Adrenal gland (tissue), 12 donors: ENCODE results near the gene CYS1. TPM values are rescaled to one million over a fixed set of nuclear protein-coding genes. Genes with fewer than 3 reads are reported as not detected.

ENCODE experiments used
- DNase-seq, 7 donors: peaks; one replicate each; pipeline ENCODE4 v3.0.0-alpha.2; 2019 to 2020
- H3K27ac ChIP-seq, 5 donors: fragments of 200-600 bp; sonication (generic) in 4 of 5; 1 replicate in 3 of 5; 2 replicates in 2 of 5; pipeline versions ENCODE4 v1.5.1 to v1.8.0; 2016 to 2020; ENCODE audit warnings: mild to moderate bottlenecking in 1 of 5
- H3K27me3 ChIP-seq: fragments of 200-600 bp; 2 replicates; pipeline ENCODE4 v1.8.0; 2021
- H3K36me3 ChIP-seq, 2 donors: fragments of 200-600 bp; replicated peaks in 1 of 2; 1 replicate in 1 of 2; 2 replicates in 1 of 2; pipeline versions ENCODE4 v1.5.1 to v1.8.0; 2018 to 2022
- H3K4me1 ChIP-seq, 2 donors: fragments of 200-600 bp; replicated peaks in 1 of 2; 1 replicate in 1 of 2; 2 replicates in 1 of 2; pipeline versions ENCODE4 v1.5.1 to v1.8.0; 2018 to 2021
- H3K4me3 ChIP-seq, 4 donors: fragments of 200-600 bp; sonication (generic) in 3 of 4; one replicate each; pipeline ENCODE4 v1.5.1; 2016 to 2018
- H3K9me3 ChIP-seq, 3 donors: fragments of 200-600 bp; sonication (generic) in 1 of 3; replicated peaks in 1 of 3; 1 replicate in 2 of 3; 2 replicates in 1 of 3; pipeline versions ENCODE4 v1.5.1 to v1.8.0; 2016 to 2021
- CTCF ChIP-seq, 6 experiments: fragments of 450-650 bp in 4 of 6; fragments of 200-600 bp in 2 of 6; sonication (generic) in 1 of 6; IDR thresholded peaks; 1 replicate in 5 of 6; 2 replicates in 1 of 6; pipeline versions ENCODE4 v1.5.1 to v1.8.0; 2016 to 2021; ENCODE audit warnings: antibody characterized with exemption in 6 of 6, mild to moderate bottlenecking in 2 of 6, moderate library complexity in 1 of 6
- POLR2A ChIP-seq, 2 donors: fragments of 450-650 bp; IDR thresholded peaks; one replicate each; pipeline ENCODE4 v1.6.1; 2017; ENCODE audit warnings: antibody characterized with exemption in 2 of 2, mild to moderate bottlenecking in 2 of 2, moderate library complexity in 1 of 2
- WGBS, 4 donors: extraction: QIAGEN DNeasy Blood & Tissue Kit in 2 of 4; methylation state at CpG; one replicate each; pipeline versions ENCODE4 v1.1.5 to v1.1.7; 2013 to 2017; 5-methylcytosine and 5-hydroxymethylcytosine counted together
- intact Hi-C, 2 donors: fragments of 100-400 bp; cut with DNase I; formaldehyde crosslinking; loops; one replicate each; pipeline versions ENCODE4 v1.14.1 to v1.15.0; 2022 to 2023
- polyA plus RNA-seq, 3 donors: library from polyadenylated mRNA; stranded (reverse); fragments of 200-250 nt in 2 of 3; fragments of 350-450 nt in 1 of 3; fragmentation: Illumina TruSeq in 1 of 3; extraction: RNeasy Lipid Tissue Mini Kit (QIAGEN cat#74804) in 1 of 3; gene quantifications; one replicate each; pipeline ENCODE4 v1.2.3, GENCODE V29; 2013 to 2014
- total RNA-seq, 9 donors: library from RNA; depleted of rRNA in 4 of 9; stranded (reverse); fragments of >200 nt in 4 of 9; fragments of 120-200 nt in 1 of 9; fragmentation: NEBNext Ultra II Directional in 1 of 9; extraction: Animal tissue kit (Norgen Biotek cat#: 25700) in 1 of 9; gene quantifications; one replicate each; pipeline versions ENCODE4 v1.1.0 to v1.2.4, GENCODE V29; 2013 to 2023
- donor health status: healthy with polysubstance abuse.
- donor health status: Bipolar disorder and iron deficiency.
- donor health status: DM: yes; HTN: yes; CAD: no.
- donor health status: DM: no; HTN: no; CAD: no.
- donor health status: DM: no; HTN: no; CAD: no.
- donor health status: DM: yes; HTN: yes; CAD: no.

The CYS1 gene
- total and polyA plus RNA-seq, 12 donors: 0.05 to 3.6 (median 1.1) TPM

DNA sequence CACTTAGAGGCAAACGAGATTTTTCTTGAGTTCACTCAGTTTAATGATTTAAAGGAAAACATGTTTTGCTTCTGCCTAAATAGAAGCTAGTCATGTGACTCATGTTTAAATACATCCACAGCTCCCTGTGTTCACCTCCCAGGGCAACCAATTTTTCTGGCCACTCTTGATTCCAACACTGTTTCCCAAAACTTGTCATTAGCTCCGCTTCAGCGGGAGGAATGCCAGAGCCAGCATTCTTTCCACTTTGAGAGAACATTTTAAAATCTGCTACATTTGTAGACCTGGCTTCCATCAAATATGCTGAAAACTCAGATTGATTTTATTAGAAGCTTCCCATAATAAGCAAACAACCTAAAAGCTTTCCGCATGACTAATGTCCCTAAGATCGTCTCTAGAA, 2.8 kb upstream of the CYS1 start:
- Histone ChIP-seq H3K36me3 (no peaks in the 10 kb centered on the region), H3K27ac (no peak overlapping the region), H3K4me3 (no peak overlapping the region), H3K9me3 (no peaks in the 10 kb centered on the region), H3K27me3 (peaks cover 44% of the 10 kb centered on the region), H3K4me1 (peaks cover 0 to 15% of the 10 kb centered on the region in 2 donors)
- intact Hi-C loops: no loop called here
- TF ChIP-seq POLR2A (IDR thresholded peaks at IDR 0.05) (no peak), CTCF (IDR thresholded peaks at IDR 0.05) (no peak)
- DNase-seq: no peak
- WGBS, 4 donors: 69 to 82% (median 71%) methylated on average over 5 of the region's 5 CpGs

DNA sequence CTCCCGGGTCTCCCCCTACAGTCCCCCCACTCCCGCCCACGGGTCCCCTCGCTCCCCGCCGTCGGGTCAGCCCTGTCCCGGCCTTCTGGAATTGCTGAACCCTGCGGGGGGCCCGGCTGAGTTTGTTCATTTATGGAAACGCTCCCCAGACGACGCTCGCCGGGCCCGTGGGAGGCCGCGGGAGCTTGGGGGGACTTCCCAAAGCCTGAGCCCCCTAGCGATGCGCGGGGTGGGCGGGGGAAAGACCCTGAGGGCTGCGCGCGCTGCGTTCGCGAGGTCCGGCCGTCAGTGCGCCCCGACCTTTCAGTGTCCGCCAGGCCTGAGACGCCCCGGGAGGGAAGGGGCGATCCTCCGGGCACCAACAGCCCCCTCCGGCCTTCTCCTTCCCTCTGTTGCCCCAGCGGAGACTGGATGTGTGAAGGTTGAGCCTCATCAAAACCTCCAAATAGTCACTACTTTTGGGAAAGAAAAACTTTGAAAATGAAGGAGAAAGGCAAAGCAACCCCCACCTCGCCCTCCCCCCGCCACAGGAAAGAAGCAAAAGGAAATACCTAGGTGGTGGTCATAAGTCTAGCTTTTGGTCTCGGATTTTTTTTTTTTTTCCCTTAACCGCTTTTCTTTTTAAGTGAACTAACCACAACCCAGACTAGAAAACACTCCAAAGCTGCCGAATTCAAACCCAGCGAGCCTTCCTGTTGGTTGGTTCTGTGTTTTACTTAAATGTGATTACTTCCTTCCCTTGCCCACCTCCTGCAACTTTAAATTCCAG, 509 bp upstream of the CYS1 start:
- intact Hi-C loops: no loop called here
- H3K4me1 ChIP-seq: peaks cover 0 to 15% of the 10 kb centered on the region in 2 donors
- TF ChIP-seq CTCF (IDR thresholded peaks at IDR 0.05) (no peak), POLR2A (IDR thresholded peaks at IDR 0.05) (no peak)
- peak overlapping the region in 1 of 5 donors; percentile 80 for H3K27ac ChIP-seq
- no peak for DNase-seq
- H3K4me3 ChIP-seq: peak overlapping the region in 1 of 4 donors; percentile 83
- H3K9me3 ChIP-seq: no peaks in the 10 kb centered on the region
- peaks cover 39% of the 10 kb centered on the region for H3K27me3 ChIP-seq
- WGBS, 4 donors: 9 to 46% (median 11%) methylated on average over 10 to 45 of the region's 45 CpGs
- H3K36me3 ChIP-seq: no peaks in the 10 kb centered on the region

- TF ChIP-seq CTCF (IDR thresholded peaks at IDR 0.05): peak in 1 of 6 experiments; percentile 2
- TF ChIP-seq POLR2A (IDR thresholded peaks at IDR 0.05): peak in 1 of 2 donors; percentile 1
- 1 to 5% (median 2%) methylated on average over 13 to 52 of the region's 53 CpGs for WGBS, 4 donors
- intact Hi-C loops: no loop called here
- H3K4me3 ChIP-seq: peak overlapping the region in 2 of 4 donors; percentile 7 to 83
- peaks cover 39% of the 10 kb centered on the region for H3K27me3 ChIP-seq
- H3K36me3 ChIP-seq: no peaks in the 10 kb centered on the region
- peaks cover 0 to 15% of the 10 kb centered on the region in 2 donors for H3K4me1 ChIP-seq
- H3K9me3 ChIP-seq: no peaks in the 10 kb centered on the region
- peak in 4 of 7 donors; percentile 34 to 60 (median 44) for DNase-seq
- H3K27ac ChIP-seq: peak overlapping the region in 3 of 5 donors; percentile 12 to 80 (median 34)
These were observed 843 bp downstream of the CYS1 start for GRCh38 chr2:10079266-10079869.

DNA sequence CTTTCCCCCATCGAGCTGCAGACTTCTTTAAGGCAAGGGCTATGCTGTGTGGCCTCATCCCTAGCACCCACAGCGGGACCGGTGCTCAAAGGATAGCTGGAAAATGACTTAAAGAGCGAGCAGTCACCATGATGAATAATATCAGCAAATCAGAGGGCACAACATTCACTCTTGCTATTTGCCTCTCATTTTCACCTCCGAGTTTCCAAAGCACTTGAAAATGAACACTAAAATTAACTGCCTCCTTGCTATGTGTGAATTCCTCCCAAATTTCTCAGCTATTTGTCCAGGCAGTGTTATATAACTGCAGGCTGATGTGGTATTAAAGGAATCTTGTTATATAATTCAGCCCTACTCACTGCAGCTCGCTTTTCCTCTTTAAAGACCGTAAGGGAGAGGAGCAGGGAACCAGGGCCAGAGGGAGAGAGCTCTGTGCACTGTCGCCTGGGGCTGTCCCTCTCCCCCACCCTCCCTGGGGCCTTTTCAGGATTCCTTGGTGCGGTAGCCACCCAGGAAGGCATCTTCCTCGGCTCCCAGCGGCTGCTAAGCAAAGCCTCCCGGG, 1.4 kb downstream of the CYS1 start:
- WGBS, 4 donors: 33 to 47% (median 39%) methylated on average over 9 to 12 of the region's 12 CpGs
- DNase-seq: peak in 1 of 7 donors; percentile 39
- Histone ChIP-seq H3K4me1 (peaks cover 0 to 15% of the 10 kb centered on the region in 2 donors), H3K36me3 (no peaks in the 10 kb centered on the region), H3K27me3 (peaks cover 38% of the 10 kb centered on the region), H3K9me3 (no peaks in the 10 kb centered on the region), H3K27ac (peak overlapping the region in 2 of 5 donors; percentile 34 to 80), H3K4me3 (peak overlapping the region in 1 of 4 donors; percentile 83)
- no peak for TF ChIP-seq CTCF (IDR thresholded peaks at IDR 0.05)
- TF ChIP-seq POLR2A (IDR thresholded peaks at IDR 0.05): peak in 1 of 2 donors; percentile 6
- intact Hi-C loops: no loop called here
